Measurements from ENCODE around the gene PPHLN1. TPM values are rescaled to one million over a fixed set of nuclear protein-coding genes. Genes with fewer than 3 reads are reported as not detected.

Gene PPHLN1
- total RNA-seq, 1 experiment from 2014 or later = 87.6 TPM

DNA sequence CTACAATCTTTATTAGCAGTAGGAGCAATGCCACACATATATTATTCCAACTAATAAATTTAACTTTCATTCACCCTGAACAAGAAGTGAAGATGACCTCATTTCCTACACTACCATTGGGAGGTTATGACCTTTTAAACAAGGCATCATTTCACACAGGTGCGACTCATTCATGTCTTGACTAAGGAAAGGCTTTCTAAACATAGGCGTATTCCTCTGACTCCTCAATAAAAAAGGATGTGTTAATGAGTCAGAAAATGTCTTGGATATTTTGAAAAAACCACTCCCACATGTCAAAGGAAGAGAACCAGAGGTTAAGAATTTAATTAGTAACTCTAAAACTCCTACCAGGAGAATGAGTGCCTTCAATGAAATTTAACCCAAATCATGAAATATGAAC is 148.4 kb downstream of the PPHLN1 start:
- H3K27ac Mint-ChIP-seq (ENCODE audit: unreplicated experiment) = no peak overlapping the region
- H3K4me1 Mint-ChIP-seq (ENCODE audit: low read depth, unreplicated experiment) = peaks cover 20% of the 10 kb centered on the region
- no peaks in the 10 kb centered on the region for H3K9me3 Mint-ChIP-seq (ENCODE audit: unreplicated experiment)
- DNase-seq = no peak
- ChIA-PET POLR2A (no interaction called here), CTCF (interaction anchor here (1.0 kb wide), 1 partner anchor 8 kb away, joined by 4 read pairs; no protein-coding TSS in a partner anchor)
- Histone ChIP-seq H3K4me3 (ENCODE audit: low read depth, low read length) (no peak overlapping the region), H3K27me3 (replicated peaks; ENCODE audit: control insufficient read depth, insufficient read depth, low read length) (no peaks in the 10 kb centered on the region), H3K4me1 (peaks cover 7% of the 10 kb centered on the region), H3K36me3 (ENCODE audit: control insufficient read depth, insufficient read depth, low read length) (no peaks in the 10 kb centered on the region), H3K9me3 (no peaks in the 10 kb centered on the region)
- no peaks in the 10 kb centered on the region for H3K27me3 Mint-ChIP-seq (ENCODE audit: insufficient read depth, unreplicated experiment)
- no peak overlapping the region for H3K4me3 Mint-ChIP-seq (ENCODE audit: unreplicated experiment)
- no TSS peak for BruUV-seq (replicated peaks)
- no peaks in the 10 kb centered on the region for H3K36me3 Mint-ChIP-seq (ENCODE audit: insufficient read depth, unreplicated experiment)
- TF ChIP-seq, protein P1, sequence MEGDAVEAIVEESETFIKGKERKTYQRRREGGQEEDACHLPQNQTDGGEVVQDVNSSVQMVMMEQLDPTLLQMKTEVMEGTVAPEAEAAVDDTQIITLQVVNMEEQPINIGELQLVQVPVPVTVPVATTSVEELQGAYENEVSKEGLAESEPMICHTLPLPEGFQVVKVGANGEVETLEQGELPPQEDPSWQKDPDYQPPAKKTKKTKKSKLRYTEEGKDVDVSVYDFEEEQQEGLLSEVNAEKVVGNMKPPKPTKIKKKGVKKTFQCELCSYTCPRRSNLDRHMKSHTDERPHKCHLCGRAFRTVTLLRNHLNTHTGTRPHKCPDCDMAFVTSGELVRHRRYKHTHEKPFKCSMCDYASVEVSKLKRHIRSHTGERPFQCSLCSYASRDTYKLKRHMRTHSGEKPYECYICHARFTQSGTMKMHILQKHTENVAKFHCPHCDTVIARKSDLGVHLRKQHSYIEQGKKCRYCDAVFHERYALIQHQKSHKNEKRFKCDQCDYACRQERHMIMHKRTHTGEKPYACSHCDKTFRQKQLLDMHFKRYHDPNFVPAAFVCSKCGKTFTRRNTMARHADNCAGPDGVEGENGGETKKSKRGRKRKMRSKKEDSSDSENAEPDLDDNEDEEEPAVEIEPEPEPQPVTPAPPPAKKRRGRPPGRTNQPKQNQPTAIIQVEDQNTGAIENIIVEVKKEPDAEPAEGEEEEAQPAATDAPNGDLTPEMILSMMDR (IDR thresholded peaks at IDR 0.05; ENCODE audit: insufficient read depth in 1 of 2, low read depth in 1 of 2, low read length in 1 of 2, severe bottlenecking in 1 of 2, unreplicated experiment in 1 of 2) = no peak
- intact Hi-C loops (cut with micrococcal nuclease; ENCODE audit: unreplicated experiment) = no loop called here

DNA sequence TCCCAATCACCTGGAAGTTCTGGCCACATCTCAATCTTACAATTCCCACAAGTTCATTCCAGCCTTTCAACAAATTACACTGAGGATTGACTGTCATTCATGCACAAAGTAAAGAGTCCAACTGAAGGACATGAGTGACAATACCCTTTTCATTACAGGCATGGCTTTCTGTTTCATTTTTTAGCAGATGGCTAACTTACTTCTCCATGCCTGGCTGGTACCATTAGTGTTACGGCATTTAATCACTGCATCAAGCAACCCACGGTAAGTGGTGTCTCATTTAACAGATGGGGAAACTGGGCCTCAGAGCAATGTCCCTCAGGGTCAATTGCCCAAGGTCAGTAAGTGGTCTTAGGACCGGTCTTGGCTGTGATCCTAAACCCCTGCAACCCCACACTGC is 149.1 kb downstream of the PPHLN1 start:
- no peaks in the 10 kb centered on the region for H3K27me3 Mint-ChIP-seq (ENCODE audit: insufficient read depth, unreplicated experiment)
- DNase-seq = no peak
- no peak overlapping the region for H3K4me3 Mint-ChIP-seq (ENCODE audit: unreplicated experiment)
- intact Hi-C loops (cut with micrococcal nuclease; ENCODE audit: unreplicated experiment) = no loop called here
- no peaks in the 10 kb centered on the region for H3K27me3 ChIP-seq (replicated peaks; ENCODE audit: control insufficient read depth, insufficient read depth, low read length)
- no peaks in the 10 kb centered on the region for H3K9me3 ChIP-seq
- TF ChIP-seq, protein P1 (IDR thresholded peaks at IDR 0.05; ENCODE audit: insufficient read depth in 1 of 2, low read depth in 1 of 2, low read length in 1 of 2, severe bottlenecking in 1 of 2, unreplicated experiment in 1 of 2) = no peak
- no peak overlapping the region for H3K4me3 ChIP-seq (ENCODE audit: low read depth, low read length)
- H3K36me3 Mint-ChIP-seq (ENCODE audit: insufficient read depth, unreplicated experiment) = no peaks in the 10 kb centered on the region
- ChIA-PET CTCF (interaction anchor here (1.0 kb wide), 1 partner anchor 8 kb away, joined by 4 read pairs; no protein-coding TSS in a partner anchor), POLR2A (no interaction called here)
- no peak overlapping the region for H3K27ac Mint-ChIP-seq (ENCODE audit: unreplicated experiment)
- H3K36me3 ChIP-seq (ENCODE audit: control insufficient read depth, insufficient read depth, low read length) = no peaks in the 10 kb centered on the region
- peaks cover 20% of the 10 kb centered on the region for H3K4me1 Mint-ChIP-seq (ENCODE audit: low read depth, unreplicated experiment)
- BruUV-seq (replicated peaks) = no TSS peak
- no peaks in the 10 kb centered on the region for H3K9me3 Mint-ChIP-seq (ENCODE audit: unreplicated experiment)
- H3K4me1 ChIP-seq = peaks cover 7% of the 10 kb centered on the region

DNA sequence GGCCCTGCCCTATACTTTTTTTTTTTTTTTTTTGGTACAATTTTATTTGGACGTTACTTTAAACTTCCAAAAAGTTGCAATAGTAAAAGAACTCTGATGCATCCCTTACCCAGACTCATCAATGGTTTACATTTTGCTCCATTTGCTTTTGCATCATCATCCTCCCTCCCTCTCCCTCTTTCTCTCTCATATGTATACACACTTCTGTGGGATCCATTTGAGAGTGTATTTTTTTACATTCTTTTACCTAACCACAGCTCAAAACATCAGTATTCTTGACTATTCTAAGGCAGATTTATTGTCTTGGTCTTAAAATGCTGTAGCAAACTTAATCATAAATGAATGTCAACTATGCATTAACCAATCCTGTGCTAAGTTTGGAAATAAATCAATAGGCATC is 152.0 kb downstream of the PPHLN1 start:
- no peaks in the 10 kb centered on the region for H3K36me3 Mint-ChIP-seq (ENCODE audit: insufficient read depth, unreplicated experiment)
- CTCF ChIA-PET = no interaction called here
- POLR2A ChIA-PET = no interaction called here
- no peaks in the 10 kb centered on the region for H3K36me3 ChIP-seq (ENCODE audit: control insufficient read depth, insufficient read depth, low read length)
- TF ChIP-seq, protein P1 (IDR thresholded peaks at IDR 0.05; ENCODE audit: insufficient read depth in 1 of 2, low read depth in 1 of 2, low read length in 1 of 2, severe bottlenecking in 1 of 2, unreplicated experiment in 1 of 2) = no peak
- no peaks in the 10 kb centered on the region for H3K4me1 ChIP-seq
- H3K4me3 ChIP-seq (ENCODE audit: low read depth, low read length) = no peak overlapping the region
- intact Hi-C loops (cut with micrococcal nuclease; ENCODE audit: unreplicated experiment) = no loop called here
- no peaks in the 10 kb centered on the region for H3K4me1 Mint-ChIP-seq (ENCODE audit: low read depth, unreplicated experiment)
- no peak overlapping the region for H3K4me3 Mint-ChIP-seq (ENCODE audit: unreplicated experiment)
- no peaks in the 10 kb centered on the region for H3K9me3 ChIP-seq
- no peak for DNase-seq
- no peaks in the 10 kb centered on the region for H3K9me3 Mint-ChIP-seq (ENCODE audit: unreplicated experiment)
- no peak overlapping the region for H3K27ac Mint-ChIP-seq (ENCODE audit: unreplicated experiment)
- BruUV-seq (replicated peaks) = no TSS peak
- H3K27me3 ChIP-seq (replicated peaks; ENCODE audit: control insufficient read depth, insufficient read depth, low read length) = no peaks in the 10 kb centered on the region
- H3K27me3 Mint-ChIP-seq (ENCODE audit: insufficient read depth, unreplicated experiment) = no peaks in the 10 kb centered on the region
